Dendritic cell treated with granulocyte-macrophage colony-stimulating factor and Interleukin-4, amounts not matched to agents 40 ng/mL and 50 ng/mL, for 4 days (primary cell): ENCODE data around the gene TTC32.
"Not testable (repeated sequence)": the region's sequence is repeated elsewhere in the genome, so short reads cannot be mapped to it uniquely, and the experiment has no call there.

Experiments
- H3K27ac Mint-ChIP-seq: one replicate; pipeline ENCODE4 v1.8.0; 2022; ENCODE audit warnings: mild to moderate bottlenecking, mixed read lengths
- H3K27me3 Mint-ChIP-seq: one replicate; pipeline ENCODE4 v1.8.0; 2022; ENCODE audit warnings: mild to moderate bottlenecking, mixed read lengths
- H3K36me3 Mint-ChIP-seq: one replicate; pipeline ENCODE4 v1.8.0; 2022; ENCODE audit warnings: low read depth, mixed read lengths
- H3K4me1 Mint-ChIP-seq: one replicate; pipeline ENCODE4 v1.8.0; 2022; ENCODE audit warnings: low read depth, mixed read lengths
- H3K4me3 Mint-ChIP-seq: one replicate; pipeline ENCODE4 v1.8.0; 2022; ENCODE audit warnings: mild to moderate bottlenecking, moderate library complexity, mixed read lengths
- H3K9me3 Mint-ChIP-seq: one replicate; pipeline ENCODE4 v1.8.0; 2022; ENCODE audit warnings: mixed read lengths
- intact Hi-C: fragments of 100-400 bp; cut with micrococcal nuclease; formaldehyde crosslinking; loops from one replicate; pipeline ENCODE4 v1.15.0; 2022

The TTC32 gene

DNA sequence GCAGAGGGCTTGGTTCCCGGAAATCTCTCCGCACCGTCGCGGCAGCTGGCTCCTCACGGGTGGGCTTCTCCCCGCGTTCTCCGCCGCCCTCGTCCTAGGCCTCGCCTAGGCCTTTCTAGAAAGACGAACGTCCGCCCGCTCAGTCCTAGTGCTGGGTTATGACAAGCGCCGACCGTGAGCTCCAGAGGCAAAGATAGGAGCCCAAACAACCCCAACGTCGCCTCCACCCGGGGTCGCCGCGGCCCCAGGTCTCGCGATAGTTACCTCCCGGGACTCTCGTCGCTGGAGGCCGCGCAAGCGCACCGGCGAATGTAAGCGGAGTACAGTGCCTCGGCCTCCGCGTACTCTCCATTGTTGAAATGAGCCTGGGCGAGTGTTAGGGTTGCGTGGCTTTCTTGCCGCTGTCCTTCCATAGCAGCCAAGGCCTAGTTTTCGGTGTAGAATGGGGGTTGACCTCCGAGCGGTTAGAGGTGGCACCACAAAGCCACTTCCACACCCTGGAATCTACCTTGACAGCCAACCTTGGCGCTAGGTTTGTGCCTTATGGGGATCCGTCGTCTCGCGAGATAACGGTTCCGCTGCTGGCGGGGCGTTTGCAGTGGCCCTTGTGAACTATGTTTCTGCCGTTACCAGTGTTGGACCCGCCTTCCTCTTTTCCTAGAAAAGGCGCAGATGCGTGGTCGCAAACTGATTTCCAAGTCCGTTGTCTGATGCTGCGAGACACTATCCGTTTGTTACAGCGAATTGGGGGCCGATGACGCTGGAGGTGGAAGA is at the start of gene TTC32:
TSS of gene TTC32 (minus strand) at position 542 of the 774 bp plus-strand sequence. CDS start at position 413, 129 bp downstream.
- Mint-ChIP-seq H3K27me3 (peaks cover 6% of the 10 kb centered on the region), H3K4me1 (peaks cover 32% of the 10 kb centered on the region)

DNA sequence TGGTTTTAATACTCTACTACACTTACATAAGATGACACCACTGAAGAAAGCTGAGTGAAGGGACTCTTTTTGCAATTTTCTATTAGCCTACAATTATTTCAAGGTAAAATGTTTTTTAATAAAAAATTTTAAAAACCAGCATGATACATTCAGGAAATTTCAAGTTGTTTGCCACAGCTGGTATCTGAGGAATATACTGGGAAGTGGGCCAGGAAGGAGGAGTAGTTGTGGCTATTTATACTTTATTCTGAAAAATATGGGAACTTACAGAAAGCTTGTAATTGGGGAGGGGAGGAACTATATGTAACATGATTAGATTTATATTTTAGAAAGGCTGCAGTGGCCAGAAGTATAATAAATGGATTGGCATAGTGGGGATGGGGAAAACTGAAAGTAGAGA is 47.3 kb upstream of the TTC32 start:
- no peaks in the 10 kb centered on the region for H3K4me1 Mint-ChIP-seq
- H3K27me3 Mint-ChIP-seq, result no peaks in the 10 kb centered on the region
- H3K9me3 Mint-ChIP-seq, result no peaks in the 10 kb centered on the region
- no peak overlapping the region for H3K4me3 Mint-ChIP-seq
- intact Hi-C loops, result no loop called here
- H3K36me3 Mint-ChIP-seq, result no peaks in the 10 kb centered on the region
- H3K27ac Mint-ChIP-seq, result no peak overlapping the region

More for the DNA sequence above, at the start of gene TTC32:
- peak within 1 kb of the TSS; percentile 90 for H3K4me3 Mint-ChIP-seq
- intact Hi-C loops, result loop anchor here (1.0 to 5.0 kb wide), 5 partner anchors 91 to 1341 kb away; partner anchors contain the start of genes LDAH, RDH14 and WDR35
- peak within 1 kb of the TSS; percentile 98 for H3K27ac Mint-ChIP-seq
- H3K36me3 Mint-ChIP-seq, result peaks cover 24% of the 10 kb centered on the region
- no peaks in the 10 kb centered on the region for H3K9me3 Mint-ChIP-seq

DNA sequence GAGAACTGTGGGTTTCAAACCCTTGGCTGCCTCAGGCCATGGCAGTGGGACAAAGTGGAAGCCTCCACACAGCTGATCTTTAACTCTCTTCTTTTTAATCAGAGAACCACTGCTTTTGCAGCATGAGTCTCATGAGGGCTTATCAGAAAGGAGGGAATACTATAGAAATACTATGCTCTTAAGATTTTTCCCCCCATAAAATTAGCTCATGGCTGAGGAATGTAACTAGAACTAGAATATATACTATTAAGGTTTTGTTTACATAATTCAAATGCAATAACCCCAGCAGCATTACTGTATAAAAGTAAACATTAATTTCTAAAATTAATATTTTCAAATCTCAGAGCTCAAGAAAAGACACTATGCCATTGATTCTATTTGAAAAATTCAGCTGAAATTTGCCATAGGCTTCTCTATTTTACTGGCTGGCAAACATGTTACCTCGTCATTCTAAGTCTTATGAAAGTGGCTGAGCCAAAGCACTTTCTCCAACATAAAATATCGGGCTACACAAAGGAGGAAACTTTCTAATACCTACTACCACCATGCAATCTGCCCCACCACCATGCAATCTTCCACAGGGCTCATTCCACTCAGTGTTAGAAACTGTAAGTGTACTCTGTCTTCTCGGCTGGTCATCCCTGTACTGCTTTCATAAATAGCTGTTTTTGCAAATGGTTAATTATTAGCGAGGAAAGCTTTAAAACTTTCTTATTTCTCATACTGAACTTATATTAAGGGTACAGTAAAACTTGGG is 45.6 kb upstream of the TTC32 start:
- intact Hi-C loops, result no loop called here
- Mint-ChIP-seq H3K27ac (no peak overlapping the region), H3K9me3 (no peaks in the 10 kb centered on the region), H3K4me3 (no peak overlapping the region), H3K27me3 (no peaks in the 10 kb centered on the region), H3K36me3 (no peaks in the 10 kb centered on the region), H3K4me1 (no peaks in the 10 kb centered on the region)

DNA sequence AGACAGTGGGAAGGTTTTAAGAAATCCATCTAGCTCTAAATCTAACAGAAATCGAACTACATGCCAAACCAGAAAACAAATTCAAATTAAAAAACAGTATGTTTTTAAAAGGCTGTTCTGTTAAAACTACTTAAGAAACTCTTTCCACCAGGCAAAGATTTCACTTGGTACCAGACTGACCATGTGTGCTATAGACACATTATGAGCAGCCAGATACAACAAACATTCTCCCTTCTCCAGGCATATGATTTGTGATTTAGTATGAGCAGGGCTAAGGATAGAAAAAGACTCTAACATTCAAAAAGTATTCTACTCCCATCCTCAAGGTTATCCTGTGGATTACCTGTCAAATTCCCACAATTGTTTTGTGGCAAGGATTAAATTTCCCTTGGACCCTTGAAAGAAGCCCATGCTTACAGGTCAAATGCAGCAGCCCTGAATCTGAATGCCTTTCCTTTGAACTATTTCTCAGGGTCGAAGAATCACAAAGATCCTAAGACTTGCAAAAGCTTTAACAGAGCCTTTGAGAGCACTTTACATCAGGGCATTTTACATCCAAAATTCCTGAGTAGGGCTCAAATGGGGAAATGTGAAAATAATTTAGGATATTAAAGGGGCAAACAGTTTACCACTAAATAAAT is 42.5 kb upstream of the TTC32 start:
- H3K9me3 Mint-ChIP-seq, result no peaks in the 10 kb centered on the region
- no peak overlapping the region for H3K4me3 Mint-ChIP-seq
- no peaks in the 10 kb centered on the region for H3K27me3 Mint-ChIP-seq
- no peak overlapping the region for H3K27ac Mint-ChIP-seq
- intact Hi-C loops, result no loop called here
- no peaks in the 10 kb centered on the region for H3K36me3 Mint-ChIP-seq
- no peaks in the 10 kb centered on the region for H3K4me1 Mint-ChIP-seq

DNA sequence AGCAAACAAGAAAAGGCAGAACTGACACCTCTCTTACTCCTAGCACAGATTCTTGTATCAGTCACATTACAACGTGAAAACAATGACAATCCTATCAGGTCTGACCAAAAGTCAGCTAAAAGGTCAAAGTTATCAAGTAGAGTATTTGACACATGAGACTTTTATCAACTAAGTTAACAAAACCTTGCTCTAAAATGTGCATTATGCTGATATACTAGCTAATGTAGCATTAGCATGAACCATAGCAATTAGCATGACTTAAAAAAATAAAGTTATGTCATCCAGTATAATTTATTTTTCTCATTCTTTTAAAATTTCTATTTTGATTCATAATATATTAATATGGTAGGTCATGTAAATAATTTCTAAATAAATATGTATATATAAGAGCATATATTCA is 41.4 kb upstream of the TTC32 start:
- Mint-ChIP-seq H3K36me3 (no peaks in the 10 kb centered on the region), H3K27ac (no peak overlapping the region), H3K27me3 (no peaks in the 10 kb centered on the region), H3K4me1 (no peaks in the 10 kb centered on the region), H3K9me3 (no peaks in the 10 kb centered on the region), H3K4me3 (no peak overlapping the region)
- intact Hi-C loops, result no loop called here

DNA sequence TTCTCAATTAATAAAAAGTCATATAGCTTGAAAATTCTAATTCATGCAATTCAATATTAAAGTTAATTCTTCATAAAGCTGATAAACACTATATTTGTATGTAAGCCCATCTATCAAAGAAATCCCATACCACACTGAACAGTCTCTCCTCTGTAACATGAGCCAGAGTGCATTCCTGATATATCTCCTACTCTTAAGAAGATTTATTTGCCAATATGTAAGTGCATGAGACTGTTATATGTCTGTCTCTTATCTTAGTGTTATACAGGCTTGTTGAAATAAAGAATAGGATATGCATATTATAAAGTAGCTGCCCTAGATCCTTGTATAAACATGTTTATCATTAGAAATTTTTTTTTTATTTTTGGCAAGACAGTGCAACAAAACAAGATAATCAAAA is 40.4 kb upstream of the TTC32 start:
- Mint-ChIP-seq H3K27me3 (no peaks in the 10 kb centered on the region), H3K4me3 (no peak overlapping the region), H3K9me3 (no peaks in the 10 kb centered on the region), H3K4me1 (no peaks in the 10 kb centered on the region), H3K36me3 (no peaks in the 10 kb centered on the region), H3K27ac (no peak overlapping the region)
- intact Hi-C loops, result no loop called here

DNA sequence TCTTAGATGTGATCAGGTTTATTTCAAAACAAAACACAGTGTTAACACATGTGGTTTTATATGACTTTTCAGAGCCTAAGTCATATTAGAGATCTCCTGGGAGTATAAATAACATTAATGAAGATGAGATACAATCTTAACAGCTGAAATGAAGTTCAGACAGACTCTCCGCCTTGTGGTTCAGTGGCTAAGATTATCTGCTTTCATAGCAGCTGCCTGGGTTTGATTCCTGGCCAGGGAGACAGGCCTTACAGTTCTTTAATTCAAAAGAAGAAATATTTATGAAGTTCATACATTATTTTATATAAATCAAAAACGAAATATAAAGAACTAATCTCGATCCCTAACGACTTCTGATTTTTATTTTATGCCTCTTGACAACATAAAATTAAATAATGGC is 35.2 kb upstream of the TTC32 start:
- Mint-ChIP-seq H3K4me3 (no peak overlapping the region), H3K27me3 (no peaks in the 10 kb centered on the region), H3K36me3 (no peaks in the 10 kb centered on the region), H3K9me3 (no peaks in the 10 kb centered on the region), H3K27ac (no peak overlapping the region), H3K4me1 (no peaks in the 10 kb centered on the region)
- intact Hi-C loops, result no loop called here

DNA sequence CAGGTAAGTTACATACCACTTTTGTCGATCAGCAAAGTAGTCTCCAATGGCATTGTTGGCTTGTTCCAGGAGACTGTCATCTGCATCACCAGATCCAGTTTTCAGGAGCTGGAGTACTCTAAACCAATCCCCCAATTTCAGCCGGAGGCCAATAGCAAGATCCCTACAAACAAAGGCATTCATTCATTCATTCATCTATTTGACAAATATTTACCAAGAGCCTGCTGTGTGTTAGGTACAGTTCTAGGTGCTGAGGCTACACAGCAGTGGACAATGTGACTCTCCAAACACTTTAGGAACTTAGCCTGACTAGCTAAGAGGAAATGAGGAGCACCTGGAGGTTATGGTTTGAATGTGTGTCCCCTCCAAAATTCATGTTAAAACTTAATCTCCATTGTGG is 34.4 kb upstream of the TTC32 start:
- Mint-ChIP-seq H3K4me3 (no peak overlapping the region), H3K4me1 (no peaks in the 10 kb centered on the region), H3K27ac (no peak overlapping the region), H3K27me3 (no peaks in the 10 kb centered on the region), H3K9me3 (no peaks in the 10 kb centered on the region), H3K36me3 (no peaks in the 10 kb centered on the region)
- intact Hi-C loops, result no loop called here

DNA sequence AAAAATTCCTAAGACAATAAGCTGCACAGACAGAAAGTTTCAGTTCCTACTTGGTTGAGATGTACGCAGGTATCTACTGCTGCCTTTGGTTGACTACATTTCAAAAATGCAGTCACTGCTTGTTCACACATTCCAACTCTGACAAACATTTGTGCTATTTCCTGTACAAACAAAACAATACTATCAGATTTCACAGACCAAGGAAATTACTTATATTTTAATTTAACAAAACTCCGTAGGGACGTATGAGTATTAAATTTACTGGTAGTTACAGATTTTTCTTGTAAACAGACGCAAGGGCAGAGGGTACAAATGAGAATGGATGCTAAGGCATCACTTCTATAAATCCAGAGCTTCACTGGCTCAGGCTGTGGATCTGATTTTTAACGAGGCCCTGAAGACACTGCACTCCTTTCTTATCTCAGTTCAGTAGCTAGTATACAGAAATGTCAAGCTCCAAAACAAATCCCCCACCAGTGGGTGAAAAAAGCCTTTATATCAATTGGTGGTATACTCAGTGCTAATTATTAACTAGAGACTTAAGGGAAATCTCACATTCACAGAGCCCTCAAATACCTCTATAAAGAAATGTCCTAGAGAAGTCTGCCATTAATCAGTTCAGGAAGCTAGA is 31.7 kb upstream of the TTC32 start:
- no peak overlapping the region for H3K27ac Mint-ChIP-seq
- H3K9me3 Mint-ChIP-seq, result no peaks in the 10 kb centered on the region
- intact Hi-C loops, result no loop called here
- H3K27me3 Mint-ChIP-seq, result no peaks in the 10 kb centered on the region
- H3K36me3 Mint-ChIP-seq, result no peaks in the 10 kb centered on the region
- H3K4me1 Mint-ChIP-seq, result no peaks in the 10 kb centered on the region
- H3K4me3 Mint-ChIP-seq, result no peak overlapping the region

DNA sequence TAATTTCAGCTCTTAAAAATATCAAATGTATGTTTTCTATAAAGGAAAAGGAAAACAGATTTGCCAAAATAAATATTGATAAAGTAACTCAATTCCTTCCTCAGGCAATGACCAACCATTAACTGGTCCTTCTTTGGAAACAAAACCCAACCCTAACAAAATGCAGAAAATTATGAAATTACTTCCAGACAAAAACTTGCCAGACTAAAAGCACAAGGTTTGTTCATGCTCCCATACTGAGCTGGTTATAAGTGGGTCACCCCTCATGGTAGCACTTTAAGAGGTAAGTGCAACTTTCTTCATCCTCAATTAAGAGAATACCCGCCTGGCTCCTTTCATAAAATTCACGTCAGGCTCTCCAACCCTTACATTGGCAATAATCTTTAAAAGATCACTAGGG is 31.1 kb upstream of the TTC32 start:
- H3K4me1 Mint-ChIP-seq, result no peaks in the 10 kb centered on the region
- no peaks in the 10 kb centered on the region for H3K36me3 Mint-ChIP-seq
- no peak overlapping the region for H3K4me3 Mint-ChIP-seq
- no peak overlapping the region for H3K27ac Mint-ChIP-seq
- peaks cover 4% of the 10 kb centered on the region for H3K9me3 Mint-ChIP-seq
- no peaks in the 10 kb centered on the region for H3K27me3 Mint-ChIP-seq
- intact Hi-C loops, result no loop called here

DNA sequence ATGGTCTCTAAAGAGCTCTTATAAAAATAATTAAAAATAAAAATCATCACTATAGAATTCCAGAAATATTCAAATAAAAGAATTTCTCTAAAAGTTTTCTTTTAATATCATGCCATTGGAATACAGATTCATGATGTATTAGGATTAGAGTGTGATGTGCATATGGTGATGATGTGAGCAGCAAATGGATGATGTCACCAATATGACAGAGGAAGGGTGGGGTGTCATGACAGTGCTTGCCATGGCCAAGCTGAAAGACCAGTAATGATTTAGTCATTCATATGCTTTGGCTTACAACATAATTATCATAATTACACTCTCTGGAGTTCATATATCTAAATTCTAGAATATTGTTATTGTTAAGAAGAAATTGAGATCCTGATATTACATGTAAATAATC is 27.4 kb upstream of the TTC32 start:
- intact Hi-C loops, result no loop called here
- H3K27me3 Mint-ChIP-seq, result no peaks in the 10 kb centered on the region
- H3K36me3 Mint-ChIP-seq, result peaks cover 16% of the 10 kb centered on the region
- H3K4me1 Mint-ChIP-seq, result no peaks in the 10 kb centered on the region
- H3K27ac Mint-ChIP-seq, result no peak overlapping the region
- no peak overlapping the region for H3K4me3 Mint-ChIP-seq
- peaks cover 31% of the 10 kb centered on the region for H3K9me3 Mint-ChIP-seq

DNA sequence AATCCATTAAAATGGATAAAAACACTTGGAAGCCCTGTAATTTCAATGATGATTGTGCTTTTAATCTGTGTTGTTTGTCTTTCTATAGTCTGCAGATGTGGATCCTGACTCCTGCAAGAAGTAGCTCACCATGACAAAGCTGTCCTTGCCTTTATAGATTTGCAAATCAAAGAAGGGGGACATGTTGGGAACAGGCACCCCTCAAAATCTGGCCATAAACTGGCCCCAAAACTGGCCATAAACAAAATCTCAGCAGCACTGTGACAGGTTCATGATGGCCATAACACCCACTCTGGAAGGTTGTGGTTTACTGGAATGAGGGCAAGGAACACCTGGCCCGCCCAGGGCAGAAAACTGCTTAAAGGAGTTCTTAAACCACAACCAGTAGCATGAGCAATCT is 26.0 kb upstream of the TTC32 start:
- H3K27ac Mint-ChIP-seq, H3K27me3 Mint-ChIP-seq, intact Hi-C loops, H3K4me3 Mint-ChIP-seq, H3K4me1 Mint-ChIP-seq: not testable (repeated sequence)
- H3K36me3 Mint-ChIP-seq, result peaks cover 16% of the 10 kb centered on the region
- H3K9me3 Mint-ChIP-seq, result peaks cover 31% of the 10 kb centered on the region

DNA sequence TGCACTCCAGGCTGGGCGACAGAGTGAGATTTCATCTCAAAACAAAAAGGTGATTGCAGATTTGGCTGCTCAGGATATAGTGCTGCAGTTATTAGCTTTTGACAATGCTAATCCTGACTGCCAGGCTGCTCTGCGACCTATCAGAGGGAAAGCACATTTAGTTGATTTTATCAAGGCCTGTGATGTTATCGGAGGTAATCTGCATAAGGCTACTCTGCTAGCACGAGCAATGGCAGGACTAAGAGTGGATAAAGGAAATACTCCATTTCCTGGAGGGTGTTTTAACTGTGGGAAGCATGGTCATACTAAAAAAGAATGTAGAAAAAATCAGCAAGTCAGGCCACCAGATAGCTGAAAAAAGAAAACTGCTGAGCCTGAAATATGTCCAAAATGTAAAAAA is 22.7 kb upstream of the TTC32 start:
- H3K4me1 Mint-ChIP-seq, intact Hi-C loops, H3K27me3 Mint-ChIP-seq, H3K27ac Mint-ChIP-seq, H3K4me3 Mint-ChIP-seq: not testable (repeated sequence)
- Mint-ChIP-seq H3K9me3 (peaks cover 31% of the 10 kb centered on the region), H3K36me3 (peaks cover 16% of the 10 kb centered on the region)

DNA sequence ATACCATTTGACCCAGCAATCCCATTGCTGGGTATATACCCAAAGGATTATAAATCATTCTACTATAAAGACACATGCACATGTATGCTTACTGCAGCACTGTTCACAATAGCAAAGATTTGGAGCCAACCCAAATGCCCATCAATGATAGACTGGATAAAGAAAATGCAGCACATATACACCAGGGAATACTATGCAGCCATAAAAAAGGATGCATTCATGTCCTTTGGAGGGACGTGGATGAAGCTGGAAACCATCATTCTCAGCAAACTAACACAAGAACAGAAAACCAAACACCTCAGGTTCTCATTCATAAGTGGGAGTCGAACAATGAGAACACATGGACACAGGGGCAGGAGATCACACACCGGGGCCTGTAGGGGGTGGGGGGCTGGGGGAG is 20.4 kb upstream of the TTC32 start:
- H3K4me3 Mint-ChIP-seq, H3K27ac Mint-ChIP-seq, intact Hi-C loops, H3K27me3 Mint-ChIP-seq, H3K4me1 Mint-ChIP-seq: not testable (repeated sequence)
- H3K9me3 Mint-ChIP-seq, result peaks cover 27% of the 10 kb centered on the region
- peaks cover 11% of the 10 kb centered on the region for H3K36me3 Mint-ChIP-seq
